CD4-positive, alpha-beta T cell treated with Interleukin-6 at 100 ng/mL for 8 hours (primary cell): ENCODE measurements around the gene FAM169A.
"Not testable (repeated sequence)": the region's sequence is repeated elsewhere in the genome, so short reads cannot be mapped to it uniquely, and the experiment has no call there.

Source experiments
- DNase-seq: peaks from one replicate; pipeline ENCODE4 v3.0.0-alpha.2; 2020; ENCODE audit warnings: mixed read lengths, low spot score

Gene FAM169A

DNA sequence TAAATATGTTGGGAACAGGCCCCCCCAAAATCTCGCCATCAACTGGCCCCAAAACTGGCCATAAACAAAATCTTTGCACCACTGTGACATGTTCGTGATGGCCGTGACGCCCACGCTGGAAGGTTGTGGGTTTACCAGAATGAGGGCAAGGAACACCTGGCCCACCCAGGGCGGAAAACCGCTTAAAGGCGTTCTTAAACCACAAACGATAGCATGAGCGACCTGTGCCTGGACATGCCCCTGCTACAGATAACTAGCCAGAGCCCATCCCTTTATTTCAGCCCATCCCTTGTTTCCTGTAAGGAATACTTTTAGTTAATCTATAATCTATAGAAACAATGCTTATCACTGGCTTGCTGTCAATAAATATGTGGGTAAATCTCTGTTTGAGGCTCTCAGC, 3.2 kb upstream of the FAM169A start:
- not testable (repeated sequence) for DNase-seq

DNA sequence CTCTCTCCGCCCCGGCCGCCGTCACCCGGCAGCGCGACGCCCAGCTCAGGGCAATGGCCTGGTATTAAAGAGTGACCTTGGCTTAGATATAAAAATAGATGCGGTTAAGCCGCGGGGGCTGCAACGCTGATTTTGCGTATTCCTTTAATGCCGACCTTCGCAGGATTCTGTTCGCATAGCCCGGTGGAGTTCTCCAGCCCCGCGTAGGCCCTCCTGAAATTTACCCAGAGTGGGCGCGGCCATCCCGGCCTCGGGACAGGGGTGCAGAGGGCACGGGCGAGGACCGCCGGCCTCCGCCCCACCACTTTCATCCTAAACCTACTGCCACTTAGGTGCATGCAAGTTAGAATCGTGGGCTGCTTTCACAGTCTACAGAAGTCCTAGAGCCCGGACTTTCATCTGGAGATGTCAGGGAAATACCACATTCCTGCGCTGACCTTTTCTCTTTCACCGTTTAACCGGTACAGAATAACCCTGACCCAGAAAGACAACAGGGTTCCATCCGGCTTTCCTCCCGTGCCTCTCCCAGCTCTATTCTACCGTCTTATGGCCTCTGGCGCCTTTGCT, 492 bp upstream of the FAM169A start:
- DNase-seq: no peak

- DNase-seq: no peak
Measured at GRCh38 chr5:74865256-74865803, 857 bp downstream of the FAM169A start.

DNA sequence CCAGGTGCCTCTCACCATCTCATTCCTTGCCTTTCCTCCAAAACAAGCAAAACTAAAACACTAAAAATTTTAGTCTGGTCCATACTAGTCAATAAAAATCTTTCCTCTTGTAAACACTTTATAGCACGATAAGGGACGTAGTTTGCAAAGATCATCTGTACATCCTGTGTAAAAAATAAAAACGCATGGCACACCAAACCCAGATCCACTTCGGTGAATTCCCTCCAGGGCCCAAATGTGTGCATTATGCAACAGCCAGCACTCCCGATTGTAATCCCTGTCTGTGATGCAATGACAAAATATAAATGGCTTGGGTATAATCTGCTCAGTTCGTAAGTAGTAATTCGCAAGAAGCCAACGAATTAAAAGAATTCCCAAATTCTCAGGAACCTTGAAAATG, 1.4 kb downstream of the FAM169A start:
- DNase-seq: no peak

DNA sequence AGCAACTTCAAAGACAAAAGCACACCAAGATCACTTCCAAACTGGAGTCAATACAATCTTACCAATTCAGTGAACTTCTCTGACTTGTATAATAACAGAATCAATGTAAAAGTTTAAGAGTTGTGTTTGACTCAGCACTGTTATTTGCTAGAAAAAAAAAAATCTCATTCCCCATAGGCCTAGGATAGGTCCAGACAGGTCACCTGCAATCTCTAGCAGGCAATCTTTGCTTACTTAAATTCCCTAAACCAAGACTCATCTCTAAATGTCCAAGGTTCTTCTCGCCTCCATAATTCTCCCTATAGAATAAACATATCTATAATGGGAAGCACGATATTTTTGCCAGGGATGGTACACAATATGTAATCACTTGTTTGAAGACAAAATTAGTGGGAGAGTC, 2.5 kb downstream of the FAM169A start:
- no peak for DNase-seq

- no peak for DNase-seq
Measured at GRCh38 chr5:74862221-74862620, 4.0 kb downstream of the FAM169A start.

GRCh38 chr5:74856975-74857374, 9.2 kb downstream of the FAM169A start:
- not testable (repeated sequence) for DNase-seq

GRCh38 chr5:74853256-74853655, 12.9 kb downstream of the FAM169A start:
- DNase-seq: no peak

DNA sequence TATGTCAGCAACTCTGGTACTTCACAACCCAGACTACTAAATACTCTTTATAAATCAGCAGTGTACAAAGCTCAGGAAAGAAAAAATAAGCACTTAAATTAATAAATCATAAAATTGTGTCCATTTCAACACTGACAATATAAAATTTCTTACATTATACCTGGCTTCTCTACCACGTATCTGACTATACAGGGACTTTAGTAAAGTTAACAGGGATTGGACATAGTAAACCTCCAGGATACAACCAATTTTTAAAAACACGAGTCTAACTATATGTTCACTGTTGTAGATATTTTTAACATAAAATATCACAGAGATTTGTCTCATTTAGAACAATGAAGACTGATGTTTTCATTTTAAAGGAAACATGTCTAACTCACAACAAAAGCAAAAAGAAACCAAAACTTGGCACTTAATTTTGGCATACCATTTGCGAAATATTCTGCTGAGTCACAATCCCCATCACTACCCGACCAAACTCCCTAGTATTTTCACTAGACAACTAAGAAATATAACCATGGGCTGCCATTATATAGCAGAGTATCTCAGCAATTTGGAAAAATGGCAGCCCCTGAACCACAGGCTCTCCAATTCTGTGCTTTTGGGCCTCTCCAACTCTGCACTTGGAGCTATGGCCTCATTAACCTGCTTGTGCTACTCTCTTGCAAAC, 14.4 kb downstream of the FAM169A start:
- DNase-seq: no peak

GRCh38 chr5:74850789-74851425, 15.3 kb downstream of the FAM169A start:
- no peak for DNase-seq

- DNase-seq: no peak
Measured at GRCh38 chr5:74850030-74850429, 16.2 kb downstream of the FAM169A start.

DNA sequence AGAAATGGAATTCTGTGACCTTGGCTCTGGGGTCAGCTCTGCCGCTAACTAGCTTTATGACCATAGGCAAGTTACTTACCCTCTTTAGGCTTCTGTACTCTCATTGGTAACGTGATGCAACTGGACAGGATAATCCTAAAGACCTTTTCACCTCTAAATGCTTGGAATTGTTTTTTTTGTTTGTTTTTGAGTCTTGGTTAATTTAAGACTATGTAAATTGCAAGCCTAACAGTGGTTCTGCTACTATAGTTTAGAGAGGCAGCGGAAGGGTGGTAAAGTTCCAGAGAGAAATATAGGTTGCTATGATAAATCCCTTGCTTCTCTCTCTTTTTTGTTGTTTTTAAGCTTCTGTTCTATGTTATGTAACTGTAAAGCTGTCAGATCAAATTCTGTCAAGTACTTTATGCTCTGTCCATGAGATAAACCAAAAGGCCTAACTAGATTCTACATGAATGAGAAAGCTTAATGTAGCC, 17.6 kb downstream of the FAM169A start:
- no peak for DNase-seq

DNA sequence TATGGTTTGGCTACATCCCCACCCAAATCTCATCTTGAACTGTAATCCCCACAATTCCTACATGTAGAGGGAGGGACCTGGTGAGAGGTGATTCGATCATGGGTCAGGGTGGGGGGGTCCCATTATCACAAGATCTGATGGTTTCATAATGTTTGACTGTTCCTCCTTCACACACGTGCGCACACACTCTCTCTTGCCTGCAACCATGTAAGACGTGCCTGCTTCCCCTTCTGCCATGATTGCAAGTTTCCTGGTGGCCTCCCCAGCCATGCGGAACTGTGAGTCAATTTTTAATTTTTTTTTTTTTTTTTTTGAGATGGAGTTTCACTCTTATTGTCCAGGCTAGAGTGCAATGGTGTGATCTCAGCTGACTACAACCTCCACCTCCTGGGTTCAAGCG, 27.0 kb downstream of the FAM169A start:
- no peak for DNase-seq

- DNase-seq: no peak
Measured at GRCh38 chr5:74838262-74838661, 27.9 kb downstream of the FAM169A start.

DNA sequence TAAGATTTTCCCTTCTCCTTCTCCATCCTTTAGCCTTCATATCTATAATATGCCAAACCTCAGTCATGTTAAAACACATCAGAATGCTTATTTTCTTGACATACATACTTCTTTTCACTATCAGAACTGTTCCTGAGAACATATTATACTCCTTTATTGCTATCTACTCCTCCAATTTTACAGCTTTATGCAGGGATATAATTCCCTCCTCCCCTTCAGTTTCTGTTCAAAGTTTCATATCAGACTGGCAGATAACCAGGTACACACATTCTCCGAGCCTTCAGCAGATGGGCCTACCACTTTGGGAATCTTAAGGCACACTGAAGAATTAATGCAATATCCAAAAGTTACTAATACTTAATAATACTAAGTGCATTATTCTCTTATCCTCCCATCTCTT, 29.1 kb downstream of the FAM169A start:
- DNase-seq: no peak

- no peak for DNase-seq
Measured at GRCh38 chr5:74833537-74834266, 32.5 kb downstream of the FAM169A start.

DNA sequence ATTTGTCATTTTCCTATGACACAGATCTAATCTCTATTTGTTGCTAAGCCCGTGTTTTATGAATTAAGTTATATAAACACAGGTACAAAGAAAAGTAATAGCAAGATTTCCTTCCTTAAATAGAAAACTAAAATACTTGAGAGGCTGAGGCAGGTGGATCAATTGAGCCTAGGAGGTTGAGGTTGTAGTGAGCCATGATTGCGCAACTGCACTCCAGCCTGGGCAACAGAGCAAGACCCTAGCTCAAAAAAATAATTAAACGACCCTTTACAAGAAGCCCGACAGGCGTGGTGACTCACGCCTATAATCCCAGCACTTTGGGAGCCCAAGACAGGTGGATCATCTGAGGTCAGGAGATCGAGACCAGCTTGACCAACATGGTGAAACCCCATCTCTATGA, 36.8 kb downstream of the FAM169A start:
- no peak for DNase-seq

GRCh38 chr5:74822288-74822687, 43.9 kb downstream of the FAM169A start:
- no peak for DNase-seq

GRCh38 chr5:74816875-74817274, 49.3 kb downstream of the FAM169A start:
- no peak for DNase-seq

DNA sequence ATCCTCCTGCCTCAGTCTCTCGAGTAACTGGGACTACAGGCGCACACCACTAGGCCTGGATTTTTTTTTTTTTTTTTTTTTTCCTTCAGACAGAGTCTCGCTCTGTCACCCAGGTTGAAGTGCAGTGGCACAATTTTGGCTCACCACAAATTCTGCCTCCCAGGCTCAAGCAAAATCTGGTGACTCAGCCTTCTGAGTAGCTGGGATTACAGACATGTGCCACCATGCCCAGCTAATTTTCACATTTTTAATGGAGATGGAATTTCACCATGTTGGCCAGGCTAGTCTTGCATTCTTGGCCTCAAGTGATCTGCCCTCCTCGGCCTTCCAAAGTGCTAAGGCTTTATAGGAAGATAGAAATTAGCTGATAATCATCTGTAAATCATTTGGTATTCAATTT, 55.3 kb downstream of the FAM169A start:
- DNase-seq: no peak

- no peak for DNase-seq
Measured at GRCh38 chr5:74801941-74802340, 64.2 kb downstream of the FAM169A start.

- no peak for DNase-seq
Measured at GRCh38 chr5:74801197-74801596, 65.0 kb downstream of the FAM169A start.
